ENCODE data around the gene FAM124A. TPM values are rescaled to one million over a fixed set of nuclear protein-coding genes. Genes with fewer than 3 reads are reported as not detected.

The FAM124A gene
- total and polyA plus RNA-seq, 10 of the 15 experiments (the other 5 are each of a cell fraction or from before 2014, with no cell fraction given): not detected

DNA sequence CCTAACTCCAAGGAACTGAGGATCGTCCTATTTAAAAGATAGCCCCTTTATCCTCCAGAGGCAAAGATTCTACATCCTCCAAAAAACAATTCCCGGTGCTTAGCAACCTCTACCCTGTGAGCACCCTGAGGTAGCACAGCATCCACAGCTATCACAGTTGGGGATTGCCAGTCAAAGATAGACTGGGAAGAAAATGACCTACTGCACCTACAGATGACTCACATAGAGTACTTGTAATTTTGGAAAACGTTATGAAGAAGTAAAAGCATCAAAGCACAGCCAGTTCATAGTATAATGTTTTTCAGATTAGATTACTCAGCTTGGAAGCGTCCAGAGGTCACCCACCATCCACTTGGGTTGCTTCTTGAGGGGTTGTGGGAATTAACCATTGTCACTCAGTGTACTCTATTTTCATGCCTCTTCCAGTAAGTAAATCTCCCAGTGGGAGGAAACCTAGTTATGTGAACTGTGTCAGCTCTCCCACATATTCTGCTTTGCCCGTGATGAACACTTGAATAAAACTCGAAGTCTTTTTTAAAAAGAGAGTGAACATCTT is 8.9 kb upstream of the FAM124A start:
- peaks cover 1 to 2% of the 10 kb centered on the region in 2 experiments; a peak in 2 of 4 replicates for H3K27me3 ChIP-seq (replicated peaks in 1 of 2; ENCODE audit: control insufficient read depth in 2 of 2, insufficient read depth in 2 of 2, low read length in 1 of 2)
- H3K79me2 ChIP-seq (ENCODE audit: control insufficient read depth, insufficient read depth, low read length): no peaks in the 10 kb centered on the region
- no peak overlapping the region for H3K27ac ChIP-seq (ENCODE audit: control insufficient read depth, insufficient read depth)
- no TSS peak for BruUV-seq (replicated peaks)
- RAD21 ChIA-PET (ENCODE audit: unreplicated experiment): no interaction called here
- intact Hi-C loops (cut with micrococcal nuclease; ENCODE audit: unreplicated experiment) (no loop called here), in situ Hi-C loops (cut with MboI) (no loop called here)
- FAIRE-seq (no peak), DNase-seq (ENCODE audit: low read depth, low spot score) (no peak), ATAC-seq (no peak)
- POLR2A ChIA-PET: no interaction called here
- no peaks in the 10 kb centered on the region for H3K36me3 ChIP-seq (ENCODE audit: control insufficient read depth in 2 of 2, insufficient read depth in 2 of 2, low read length in 1 of 2)
- CTCF ChIA-PET: interaction anchor here (0.6 kb wide), 1 partner anchor 83 kb away, joined by 3 read pairs; no protein-coding TSS in a partner anchor
- H2AFZ ChIP-seq (ENCODE audit: control insufficient read depth, low read depth, low read length): no peak overlapping the region
- no peak overlapping the region for H3K4me2 ChIP-seq (ENCODE audit: control insufficient read depth, insufficient read depth)
- SMC1A ChIA-PET (ENCODE audit: uncharacterized antibody, unreplicated experiment): no interaction called here
- H3K9ac ChIP-seq (ENCODE audit: control insufficient read depth, insufficient read depth, low read length): no peak overlapping the region
- WGBS (ENCODE audit: insufficient coverage, insufficient replicate concordance, low lambda C conversion rate, missing lambda C conversion rate): 6% methylated on average over 6 of the region's 6 CpGs
- H3K4me1 ChIP-seq (ENCODE audit: control insufficient read depth, insufficient read depth, low read length): no peaks in the 10 kb centered on the region
- H3K9me3 ChIP-seq (replicated peaks; ENCODE audit: control insufficient read depth, insufficient read depth, low read length): no peaks in the 10 kb centered on the region
- TF ChIP-seq EED (IDR thresholded peaks at IDR 0.05; ENCODE audit: low read depth) (no peak), SMAD1 (IDR thresholded peaks at IDR 0.05; ENCODE audit: low read depth, partially characterized antibody) (no peak), STAT1 (conservative IDR thresholded peaks at IDR 0.05) (no peak), KAT2A (conservative IDR thresholded peaks at IDR 0.05; ENCODE audit: control insufficient read depth, low read depth, low read length) (no peak), TBL1XR1 (IDR thresholded peaks at IDR 0.05; ENCODE audit: low read depth, low read length) (no peak), CBFB (IDR thresholded peaks at IDR 0.05; ENCODE audit: low read depth) (no peak), CBX5 (IDR thresholded peaks at IDR 0.05; ENCODE audit: low read depth) (no peak), MYC (IDR thresholded peaks at IDR 0.05; ENCODE audit: insufficient read depth, insufficient read length, insufficient replicate concordance, low read length, severe bottlenecking) (no peak), SMC3 (IDR thresholded peaks at IDR 0.05; ENCODE audit: borderline replicate concordance, low read length) (no peak), RAD51 (IDR thresholded peaks at IDR 0.05) (no peak), RB1 (IDR thresholded peaks at IDR 0.05; ENCODE audit: borderline replicate concordance) (no peak)
- TF ChIP-seq, protein P1, sequence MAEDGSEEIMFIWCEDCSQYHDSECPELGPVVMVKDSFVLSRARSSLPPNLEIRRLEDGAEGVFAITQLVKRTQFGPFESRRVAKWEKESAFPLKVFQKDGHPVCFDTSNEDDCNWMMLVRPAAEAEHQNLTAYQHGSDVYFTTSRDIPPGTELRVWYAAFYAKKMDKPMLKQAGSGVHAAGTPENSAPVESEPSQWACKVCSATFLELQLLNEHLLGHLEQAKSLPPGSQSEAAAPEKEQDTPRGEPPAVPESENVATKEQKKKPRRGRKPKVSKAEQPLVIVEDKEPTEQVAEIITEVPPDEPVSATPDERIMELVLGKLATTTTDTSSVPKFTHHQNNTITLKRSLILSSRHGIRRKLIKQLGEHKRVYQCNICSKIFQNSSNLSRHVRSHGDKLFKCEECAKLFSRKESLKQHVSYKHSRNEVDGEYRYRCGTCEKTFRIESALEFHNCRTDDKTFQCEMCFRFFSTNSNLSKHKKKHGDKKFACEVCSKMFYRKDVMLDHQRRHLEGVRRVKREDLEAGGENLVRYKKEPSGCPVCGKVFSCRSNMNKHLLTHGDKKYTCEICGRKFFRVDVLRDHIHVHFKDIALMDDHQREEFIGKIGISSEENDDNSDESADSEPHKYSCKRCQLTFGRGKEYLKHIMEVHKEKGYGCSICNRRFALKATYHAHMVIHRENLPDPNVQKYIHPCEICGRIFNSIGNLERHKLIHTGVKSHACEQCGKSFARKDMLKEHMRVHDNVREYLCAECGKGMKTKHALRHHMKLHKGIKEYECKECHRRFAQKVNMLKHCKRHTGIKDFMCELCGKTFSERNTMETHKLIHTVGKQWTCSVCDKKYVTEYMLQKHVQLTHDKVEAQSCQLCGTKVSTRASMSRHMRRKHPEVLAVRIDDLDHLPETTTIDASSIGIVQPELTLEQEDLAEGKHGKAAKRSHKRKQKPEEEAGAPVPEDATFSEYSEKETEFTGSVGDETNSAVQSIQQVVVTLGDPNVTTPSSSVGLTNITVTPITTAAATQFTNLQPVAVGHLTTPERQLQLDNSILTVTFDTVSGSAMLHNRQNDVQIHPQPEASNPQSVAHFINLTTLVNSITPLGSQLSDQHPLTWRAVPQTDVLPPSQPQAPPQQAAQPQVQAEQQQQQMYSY (CRISPR knock-in tag; IDR thresholded peaks at IDR 0.05): no peak
- TF ChIP-seq, protein P2, sequence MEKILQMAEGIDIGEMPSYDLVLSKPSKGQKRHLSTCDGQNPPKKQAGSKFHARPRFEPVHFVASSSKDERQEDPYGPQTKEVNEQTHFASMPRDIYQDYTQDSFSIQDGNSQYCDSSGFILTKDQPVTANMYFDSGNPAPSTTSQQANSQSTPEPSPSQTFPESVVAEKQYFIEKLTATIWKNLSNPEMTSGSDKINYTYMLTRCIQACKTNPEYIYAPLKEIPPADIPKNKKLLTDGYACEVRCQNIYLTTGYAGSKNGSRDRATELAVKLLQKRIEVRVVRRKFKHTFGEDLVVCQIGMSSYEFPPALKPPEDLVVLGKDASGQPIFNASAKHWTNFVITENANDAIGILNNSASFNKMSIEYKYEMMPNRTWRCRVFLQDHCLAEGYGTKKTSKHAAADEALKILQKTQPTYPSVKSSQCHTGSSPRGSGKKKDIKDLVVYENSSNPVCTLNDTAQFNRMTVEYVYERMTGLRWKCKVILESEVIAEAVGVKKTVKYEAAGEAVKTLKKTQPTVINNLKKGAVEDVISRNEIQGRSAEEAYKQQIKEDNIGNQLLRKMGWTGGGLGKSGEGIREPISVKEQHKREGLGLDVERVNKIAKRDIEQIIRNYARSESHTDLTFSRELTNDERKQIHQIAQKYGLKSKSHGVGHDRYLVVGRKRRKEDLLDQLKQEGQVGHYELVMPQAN (conservative IDR thresholded peaks at IDR 0.05): no peak
- TF ChIP-seq, protein P3, sequence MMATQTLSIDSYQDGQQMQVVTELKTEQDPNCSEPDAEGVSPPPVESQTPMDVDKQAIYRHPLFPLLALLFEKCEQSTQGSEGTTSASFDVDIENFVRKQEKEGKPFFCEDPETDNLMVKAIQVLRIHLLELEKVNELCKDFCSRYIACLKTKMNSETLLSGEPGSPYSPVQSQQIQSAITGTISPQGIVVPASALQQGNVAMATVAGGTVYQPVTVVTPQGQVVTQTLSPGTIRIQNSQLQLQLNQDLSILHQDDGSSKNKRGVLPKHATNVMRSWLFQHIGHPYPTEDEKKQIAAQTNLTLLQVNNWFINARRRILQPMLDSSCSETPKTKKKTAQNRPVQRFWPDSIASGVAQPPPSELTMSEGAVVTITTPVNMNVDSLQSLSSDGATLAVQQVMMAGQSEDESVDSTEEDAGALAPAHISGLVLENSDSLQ (IDR thresholded peaks at IDR 0.05): no peak
- no peaks in the 10 kb centered on the region for H4K20me1 ChIP-seq (ENCODE audit: control insufficient read depth, insufficient read depth)
- no peak overlapping the region for H3K4me3 ChIP-seq

Measured in GM12878 (cell line).